CD4-positive, CD25-positive, alpha-beta regulatory T cell (primary cell): ENCODE measurements around the gene PAM. TPM values are rescaled to one million over a fixed set of nuclear protein-coding genes. Genes with fewer than 3 reads are reported as not detected.

Experiments used
- ATAC-seq, 2 donors: fragments of 150-1000 bp; cut with Tn5 transposase; one replicate each; pipeline ENCODE4 v1.10.0; 2021; ENCODE audit warnings: low read depth in 2 of 2, moderate number of reproducible peaks in 2 of 2, moderate library complexity in 1 of 2
- DNase-seq, 3 donors: peaks; one replicate each; pipeline versions ENCODE4 v3.0.0 to v3.0.0-alpha.2; 2012 to 2022; ENCODE audit warnings: mixed read lengths in 1 of 3
- H3K27ac ChIP-seq: one replicate; pipeline ENCODE4 v1.7.0; 2013; ENCODE audit warnings: mild to moderate bottlenecking, low read length; ENCODE audit not compliant: insufficient read depth, poor library complexity, severe bottlenecking
- H3K27me3 ChIP-seq: one replicate; pipeline ENCODE4 v1.7.0; 2013; ENCODE audit warnings: low read length; ENCODE audit not compliant: control insufficient read depth, insufficient read depth
- H3K36me3 ChIP-seq: one replicate; pipeline ENCODE4 v1.7.0; 2013; ENCODE audit warnings: mild to moderate bottlenecking, low read length, moderate library complexity; ENCODE audit not compliant: control insufficient read depth, insufficient read depth
- H3K4me1 ChIP-seq: 2 replicates; pipeline ENCODE4 v1.7.0; 2013; ENCODE audit warnings: mild to moderate bottlenecking, low read length; ENCODE audit not compliant: insufficient read depth, control insufficient read depth, poor library complexity, severe bottlenecking
- H3K4me3 ChIP-seq: one replicate; pipeline ENCODE4 v1.7.0; 2013; ENCODE audit warnings: low read depth, mild to moderate bottlenecking, low read length, moderate library complexity
- H3K9me3 ChIP-seq, 2 experiments: 1 replicate in 1 of 2; 2 replicates in 1 of 2; pipeline ENCODE4 v1.7.0; 2013; ENCODE audit warnings: low read length in 2 of 2, mild to moderate bottlenecking in 1 of 2, moderate library complexity in 1 of 2; ENCODE audit not compliant: control insufficient read depth in 2 of 2
- H3K27ac Mint-ChIP-seq, 3 donors: one replicate each; pipeline ENCODE4 v1.8.0; 2020 to 2022; ENCODE audit warnings: mild to moderate bottlenecking in 3 of 3, mixed read lengths in 3 of 3, moderate library complexity in 2 of 3
- H3K27me3 Mint-ChIP-seq: one replicate; pipeline ENCODE4 v1.8.0; 2022; ENCODE audit warnings: mild to moderate bottlenecking, mixed read lengths
- H3K36me3 Mint-ChIP-seq: one replicate; pipeline ENCODE4 v1.8.0; 2020; ENCODE audit warnings: mixed read lengths
- H3K4me1 Mint-ChIP-seq, 4 donors: one replicate each; pipeline ENCODE4 v1.8.0; 2020 to 2022; ENCODE audit warnings: mixed read lengths in 4 of 4, mild to moderate bottlenecking in 1 of 4
- H3K4me3 Mint-ChIP-seq, 4 donors: one replicate each; pipeline ENCODE4 v1.8.0; 2020 to 2022; ENCODE audit warnings: mild to moderate bottlenecking in 4 of 4, mixed read lengths in 4 of 4, moderate library complexity in 3 of 4
- H3K9me3 Mint-ChIP-seq, 7 donors: one replicate each; pipeline ENCODE4 v1.8.0; 2020 to 2022; ENCODE audit warnings: mixed read lengths in 7 of 7, mild to moderate bottlenecking in 3 of 7, moderate library complexity in 2 of 7
- polyA plus RNA-seq, 4 donors: library from polyadenylated mRNA; unstranded; fragments of 300-500 nt; fragmentation: Illumina TruSeq; gene quantifications; one replicate each; pipeline ENCODE4 v1.2.3, GENCODE V29; 2021
- total RNA-seq: library from RNA; stranded (reverse); gene quantifications from one replicate; pipeline ENCODE4 v1.2.3, GENCODE V29; 2022

PAM gene
- total and polyA plus RNA-seq, 5 donors from 2014 or later: 22.9 to 60.0 (median 34.7) TPM

GRCh38 chr5:102856389-102856777, 101.3 kb downstream of the PAM start:
- DNase-seq (no peak), ATAC-seq (no peak)
- Histone ChIP-seq H3K9me3 (no peaks in the 10 kb centered on the region), H3K27me3 (no peaks in the 10 kb centered on the region), H3K36me3 (no peaks in the 10 kb centered on the region), H3K4me3 (no peak overlapping the region), H3K27ac (no peak overlapping the region), H3K4me1 (no peaks in the 10 kb centered on the region)
- no peak overlapping the region for H3K4me3 Mint-ChIP-seq
- H3K4me1 Mint-ChIP-seq: peaks cover 0 to 10% (median 2%) of the 10 kb centered on the region in 4 donors
- H3K27ac Mint-ChIP-seq: no peak overlapping the region
- H3K9me3 Mint-ChIP-seq: no peaks in the 10 kb centered on the region
- no peaks in the 10 kb centered on the region for H3K36me3 Mint-ChIP-seq
- no peaks in the 10 kb centered on the region for H3K27me3 Mint-ChIP-seq

- DNase-seq (no peak), ATAC-seq (no peak)
- H3K9me3 ChIP-seq: no peaks in the 10 kb centered on the region
- Mint-ChIP-seq H3K4me3 (no peak overlapping the region), H3K4me1 (peaks cover 0 to 10% (median 3%) of the 10 kb centered on the region in 4 donors), H3K9me3 (no peaks in the 10 kb centered on the region), H3K27ac (no peak overlapping the region), H3K36me3 (no peaks in the 10 kb centered on the region), H3K27me3 (no peaks in the 10 kb centered on the region)
- no peaks in the 10 kb centered on the region for H3K4me1 ChIP-seq
- H3K27ac ChIP-seq: no peak overlapping the region
- H3K36me3 ChIP-seq: no peaks in the 10 kb centered on the region
- no peak overlapping the region for H3K4me3 ChIP-seq
- no peaks in the 10 kb centered on the region for H3K27me3 ChIP-seq
Measured at GRCh38 chr5:102857076-102857818, 102.1 kb downstream of the PAM start.

GRCh38 chr5:102858221-102858620, 103.1 kb downstream of the PAM start:
- Mint-ChIP-seq H3K36me3 (no peaks in the 10 kb centered on the region), H3K27me3 (no peaks in the 10 kb centered on the region), H3K4me3 (no peak overlapping the region), H3K27ac (no peak overlapping the region), H3K4me1 (peaks cover 0 to 10% (median 7%) of the 10 kb centered on the region in 4 donors), H3K9me3 (no peaks in the 10 kb centered on the region)
- Histone ChIP-seq H3K27me3 (no peaks in the 10 kb centered on the region), H3K9me3 (no peaks in the 10 kb centered on the region), H3K27ac (no peak overlapping the region), H3K4me1 (no peaks in the 10 kb centered on the region), H3K4me3 (no peak overlapping the region), H3K36me3 (no peaks in the 10 kb centered on the region)
- DNase-seq (no peak), ATAC-seq (no peak)

GRCh38 chr5:102858808-102859207, 103.7 kb downstream of the PAM start:
- H3K27ac Mint-ChIP-seq: no peak overlapping the region
- no peaks in the 10 kb centered on the region for H3K36me3 ChIP-seq
- no peaks in the 10 kb centered on the region for H3K27me3 Mint-ChIP-seq
- no peaks in the 10 kb centered on the region for H3K9me3 Mint-ChIP-seq
- no peaks in the 10 kb centered on the region for H3K9me3 ChIP-seq
- peaks cover 0 to 11% (median 8%) of the 10 kb centered on the region in 4 donors for H3K4me1 Mint-ChIP-seq
- no peaks in the 10 kb centered on the region for H3K36me3 Mint-ChIP-seq
- no peaks in the 10 kb centered on the region for H3K4me1 ChIP-seq
- H3K27ac ChIP-seq: no peak overlapping the region
- no peak overlapping the region for H3K4me3 Mint-ChIP-seq
- DNase-seq (no peak), ATAC-seq (no peak)
- no peaks in the 10 kb centered on the region for H3K27me3 ChIP-seq
- H3K4me3 ChIP-seq: no peak overlapping the region

GRCh38 chr5:102860035-102860434, 104.9 kb downstream of the PAM start:
- ATAC-seq (no peak), DNase-seq (no peak)
- H3K27ac Mint-ChIP-seq: no peak overlapping the region
- H3K27me3 Mint-ChIP-seq: peaks cover 3% of the 10 kb centered on the region
- no peak overlapping the region for H3K4me3 Mint-ChIP-seq
- Histone ChIP-seq H3K4me3 (no peak overlapping the region), H3K27me3 (peaks cover 2% of the 10 kb centered on the region), H3K36me3 (no peaks in the 10 kb centered on the region), H3K9me3 (no peaks in the 10 kb centered on the region), H3K27ac (no peak overlapping the region), H3K4me1 (no peaks in the 10 kb centered on the region)
- peaks cover 4 to 11% (median 10%) of the 10 kb centered on the region in 4 donors for H3K4me1 Mint-ChIP-seq
- no peaks in the 10 kb centered on the region for H3K36me3 Mint-ChIP-seq
- H3K9me3 Mint-ChIP-seq: no peaks in the 10 kb centered on the region

- no peak overlapping the region for H3K4me3 Mint-ChIP-seq
- peaks cover 0 to 1% (median 0%) of the 10 kb centered on the region in 7 donors for H3K9me3 Mint-ChIP-seq
- Histone ChIP-seq H3K27ac (no peak overlapping the region), H3K4me3 (no peak overlapping the region), H3K4me1 (peaks cover 10% of the 10 kb centered on the region), H3K27me3 (peaks cover 2% of the 10 kb centered on the region), H3K9me3 (no peaks in the 10 kb centered on the region), H3K36me3 (peaks cover 3% of the 10 kb centered on the region)
- peaks cover 11 to 16% (median 13%) of the 10 kb centered on the region in 4 donors for H3K4me1 Mint-ChIP-seq
- no peak overlapping the region for H3K27ac Mint-ChIP-seq
- ATAC-seq: no peak
- H3K36me3 Mint-ChIP-seq: peaks cover 4% of the 10 kb centered on the region
- DNase-seq: no peak
- H3K27me3 Mint-ChIP-seq: peaks cover 9% of the 10 kb centered on the region
Measured at GRCh38 chr5:102863058-102863457, 108.0 kb downstream of the PAM start.

- Mint-ChIP-seq H3K27me3 (peaks cover 10% of the 10 kb centered on the region), H3K36me3 (peaks cover 9% of the 10 kb centered on the region), H3K4me1 (peaks cover 11 to 16% (median 14%) of the 10 kb centered on the region in 4 donors), H3K9me3 (peaks cover 0 to 1% (median 0%) of the 10 kb centered on the region in 7 donors), H3K27ac (no peak overlapping the region), H3K4me3 (no peak overlapping the region)
- Histone ChIP-seq H3K27ac (no peak overlapping the region), H3K9me3 (no peaks in the 10 kb centered on the region), H3K4me1 (peaks cover 10% of the 10 kb centered on the region), H3K36me3 (peaks cover 6% of the 10 kb centered on the region), H3K4me3 (no peak overlapping the region), H3K27me3 (peaks cover 2% of the 10 kb centered on the region)
- DNase-seq: no peak
- ATAC-seq: no peak
Measured at GRCh38 chr5:102863764-102864560, 108.9 kb downstream of the PAM start.
